GM18907 (cell line): ENCODE results near the gene TST.

ENCODE experiments used
- ATAC-seq: cut with Tn5 transposase; IDR thresholded peaks from one replicate; pipeline ENCODE4 v1.9.1; 2021; ENCODE audit warnings: mild to moderate bottlenecking, moderate library complexity; ENCODE audit not compliant: unreplicated experiment

TST gene

DNA sequence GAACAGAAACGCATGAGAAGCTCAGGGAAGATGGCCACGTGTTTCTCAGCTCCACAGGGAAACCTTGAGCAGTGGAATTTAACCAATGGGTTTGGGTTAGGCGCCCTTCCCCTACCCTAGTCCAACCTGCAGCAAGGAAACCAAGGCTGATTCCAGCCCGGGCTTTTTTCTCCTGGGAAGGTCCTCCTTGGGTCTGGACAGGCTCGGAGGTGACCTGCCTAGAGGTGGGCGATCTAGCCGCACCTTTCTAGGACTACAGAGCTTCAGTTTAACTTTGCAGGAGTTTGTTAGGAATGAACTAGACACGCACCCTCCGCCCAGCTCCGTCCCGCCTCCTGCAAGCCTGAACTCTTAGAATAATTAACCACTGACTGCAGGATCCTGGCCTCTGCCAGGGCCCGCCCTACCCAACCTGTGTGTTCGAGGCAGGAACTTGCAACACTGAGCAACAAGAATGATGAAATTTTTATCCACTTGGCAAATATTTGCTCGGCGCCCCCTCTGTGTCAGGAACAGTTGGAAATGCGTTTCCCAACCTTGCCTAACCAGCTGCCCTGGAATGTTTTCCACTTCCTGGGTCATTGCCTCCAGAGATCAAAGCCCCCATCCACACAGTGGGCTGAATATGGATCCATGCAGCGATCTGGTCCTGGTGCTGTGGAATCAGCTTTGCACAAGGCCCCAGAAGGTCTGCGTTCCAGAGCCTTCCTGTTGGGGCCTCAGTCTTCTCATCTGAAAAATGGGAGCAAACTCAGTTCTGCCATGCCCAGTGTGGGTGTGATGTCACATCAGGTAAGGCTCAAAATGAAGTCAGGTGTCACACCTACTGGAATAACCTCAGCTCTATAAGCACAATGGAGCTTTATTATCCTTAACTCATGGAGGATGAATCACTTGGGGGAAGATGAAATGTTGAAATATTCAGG, 13.6 kb upstream of the TST start:
- ATAC-seq = no peak

DNA sequence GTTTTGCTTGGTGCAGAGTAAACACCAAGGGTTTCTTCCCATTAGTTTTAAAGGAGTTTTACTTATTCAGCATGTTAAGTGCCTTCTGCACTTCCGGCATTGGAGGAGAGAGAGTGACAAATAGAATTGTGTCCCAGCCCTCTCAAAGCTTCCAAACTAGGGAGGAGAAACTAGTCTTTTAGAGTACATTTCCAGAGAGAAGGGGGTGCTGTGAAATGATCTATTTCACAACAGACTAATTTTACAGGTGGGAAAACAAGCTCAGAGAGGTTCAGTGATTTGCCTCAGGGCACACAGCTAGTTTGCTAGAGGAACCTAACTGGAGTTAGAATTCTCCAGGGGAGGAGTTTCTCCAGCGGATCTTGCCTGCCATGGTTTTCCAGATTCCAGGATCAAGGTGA, 12.9 kb upstream of the TST start:
- no peak for ATAC-seq

DNA sequence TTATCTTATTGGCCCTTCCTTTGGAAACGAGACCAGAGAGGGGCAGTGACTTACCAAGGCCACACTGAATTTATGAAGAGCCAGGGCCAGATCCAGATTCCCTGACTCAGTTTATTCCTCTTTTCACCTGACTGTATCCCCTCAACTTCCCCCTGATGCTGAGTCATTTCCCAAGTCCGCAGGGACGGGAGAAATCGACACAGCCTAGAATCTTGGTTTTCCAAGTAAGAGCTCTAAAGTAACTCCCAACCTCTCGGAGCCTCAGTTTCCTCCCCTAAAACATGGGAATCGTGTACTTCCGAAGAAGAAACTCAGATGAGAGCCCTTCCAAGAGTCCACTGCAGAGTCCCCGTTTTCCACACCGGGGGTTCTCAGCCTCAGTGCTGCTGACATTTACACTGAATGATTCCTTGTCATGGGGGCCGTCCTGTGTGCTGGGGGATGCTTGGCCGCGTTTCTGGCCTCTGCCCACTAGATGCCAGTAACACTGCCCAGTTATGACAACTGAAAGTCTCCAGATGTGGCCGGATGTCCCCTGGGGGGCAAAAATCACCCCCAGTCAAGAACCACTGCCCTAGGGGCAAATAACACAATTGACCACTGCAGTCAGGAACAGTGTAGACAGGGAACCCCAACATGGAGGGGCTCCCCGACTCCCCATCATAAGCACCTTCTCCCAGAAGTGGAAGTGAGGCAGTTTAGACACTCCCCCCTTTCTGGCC, 11.5 kb upstream of the TST start:
- no peak for ATAC-seq

DNA sequence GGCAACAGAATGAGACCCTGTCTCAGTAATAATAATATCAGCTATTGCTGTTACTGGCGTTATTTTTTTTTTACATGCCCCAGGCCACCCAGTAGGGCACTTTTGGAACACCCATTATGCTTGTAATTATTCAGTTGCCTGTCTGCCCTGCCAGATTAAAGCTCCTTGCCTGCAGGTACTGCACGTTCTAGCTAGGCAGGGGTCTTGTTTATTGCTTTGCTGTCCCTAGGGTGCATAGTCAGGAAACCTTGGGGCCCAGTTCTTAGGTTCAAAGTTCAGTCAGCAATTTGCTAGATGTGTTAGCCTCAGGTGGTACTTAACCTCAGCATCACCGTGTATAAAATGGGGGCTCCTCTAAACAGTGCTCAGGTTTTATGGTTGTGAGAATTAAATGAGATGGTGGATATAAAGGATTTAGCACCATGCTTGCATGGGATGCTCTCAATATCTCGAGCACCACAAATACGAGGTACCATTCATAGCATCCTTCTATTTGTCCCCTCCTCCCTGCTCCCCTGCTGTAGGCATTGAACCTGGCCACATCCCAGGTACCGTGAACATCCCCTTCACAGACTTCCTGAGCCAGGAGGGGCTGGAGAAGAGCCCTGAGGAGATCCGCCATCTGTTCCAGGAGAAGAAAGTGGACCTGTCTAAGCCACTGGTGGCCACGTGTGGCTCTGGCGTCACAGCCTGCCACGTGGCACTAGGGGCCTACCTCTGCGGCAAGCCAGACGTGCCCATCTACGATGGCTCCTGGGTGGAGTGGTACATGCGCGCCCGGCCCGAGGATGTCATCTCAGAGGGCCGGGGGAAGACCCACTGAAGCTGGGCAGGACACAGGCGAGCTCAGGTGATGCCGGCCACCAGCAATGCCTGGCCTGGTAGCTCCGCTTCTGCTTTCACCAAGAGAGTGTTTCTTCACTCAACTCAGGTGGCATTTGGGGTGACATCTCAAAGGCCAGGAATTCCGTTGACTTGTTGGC, 9.7 kb upstream of the TST start:
- no peak for ATAC-seq

DNA sequence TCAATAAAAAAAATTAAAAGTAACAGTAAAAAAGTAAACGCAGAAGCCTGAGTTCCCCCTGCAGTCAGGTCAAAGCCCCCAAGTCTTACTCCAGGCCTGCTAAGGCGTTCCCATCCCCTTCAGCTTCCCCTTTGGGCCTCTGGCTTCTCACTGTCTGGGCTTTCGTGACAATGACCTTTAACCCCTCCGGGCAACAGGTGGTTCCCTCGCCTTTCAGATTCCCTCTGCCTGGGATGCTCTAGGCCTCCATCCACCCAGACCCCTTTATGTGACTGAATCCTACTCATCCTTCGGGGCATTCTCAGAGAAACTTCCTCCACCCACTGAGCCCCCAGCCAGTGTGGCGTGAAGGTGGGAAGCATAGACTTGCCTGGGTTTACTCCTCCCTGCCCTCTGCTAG, 8.3 kb upstream of the TST start:
- ATAC-seq = no peak

DNA sequence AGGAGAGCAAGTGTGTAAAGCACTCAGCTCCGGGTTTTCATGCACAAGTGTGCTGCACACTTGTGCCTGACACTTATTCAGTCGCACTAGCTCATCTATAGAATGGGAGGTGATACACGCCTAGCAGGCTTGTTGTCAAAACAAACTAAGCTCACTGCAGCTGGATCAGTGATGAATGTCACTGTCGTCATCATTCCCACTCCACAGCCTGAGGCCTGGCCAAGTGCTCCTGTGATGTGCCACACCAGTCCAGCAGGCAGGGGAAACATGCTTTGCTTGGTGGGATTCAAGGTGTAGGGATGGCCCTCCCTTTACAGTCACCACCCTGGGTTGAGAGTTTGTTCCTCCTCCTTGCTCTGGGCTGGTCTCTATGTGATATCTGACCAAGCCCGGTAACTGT, 7.1 kb upstream of the TST start:
- no peak for ATAC-seq

DNA sequence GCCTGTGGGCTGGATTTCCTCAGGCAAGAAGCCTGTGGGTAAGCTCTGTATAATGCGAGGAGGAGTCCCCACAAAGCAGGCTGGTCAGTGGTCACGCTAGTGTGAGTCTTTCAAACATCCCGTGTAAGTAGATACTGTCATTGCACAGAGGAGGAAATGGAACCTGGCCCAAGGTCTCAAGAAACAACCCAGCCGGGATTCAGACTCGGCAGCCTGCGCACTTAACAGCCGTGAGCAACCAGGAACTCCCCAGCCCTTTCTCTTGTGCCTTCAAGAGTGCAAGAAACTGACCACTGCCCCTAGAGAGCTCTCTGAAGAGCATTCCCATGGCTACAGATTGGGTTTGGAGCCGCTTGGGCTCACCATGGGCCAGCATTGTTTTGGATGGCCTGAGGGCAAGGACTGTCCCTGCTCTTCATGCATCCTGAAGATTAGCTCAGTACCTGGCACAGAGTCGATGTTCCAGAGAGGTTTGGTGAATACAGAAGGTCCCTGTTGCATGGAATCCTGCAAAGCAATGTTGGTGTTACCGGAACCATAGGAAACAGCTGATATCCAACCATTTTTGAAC, 6.3 kb upstream of the TST start:
- ATAC-seq = no peak

DNA sequence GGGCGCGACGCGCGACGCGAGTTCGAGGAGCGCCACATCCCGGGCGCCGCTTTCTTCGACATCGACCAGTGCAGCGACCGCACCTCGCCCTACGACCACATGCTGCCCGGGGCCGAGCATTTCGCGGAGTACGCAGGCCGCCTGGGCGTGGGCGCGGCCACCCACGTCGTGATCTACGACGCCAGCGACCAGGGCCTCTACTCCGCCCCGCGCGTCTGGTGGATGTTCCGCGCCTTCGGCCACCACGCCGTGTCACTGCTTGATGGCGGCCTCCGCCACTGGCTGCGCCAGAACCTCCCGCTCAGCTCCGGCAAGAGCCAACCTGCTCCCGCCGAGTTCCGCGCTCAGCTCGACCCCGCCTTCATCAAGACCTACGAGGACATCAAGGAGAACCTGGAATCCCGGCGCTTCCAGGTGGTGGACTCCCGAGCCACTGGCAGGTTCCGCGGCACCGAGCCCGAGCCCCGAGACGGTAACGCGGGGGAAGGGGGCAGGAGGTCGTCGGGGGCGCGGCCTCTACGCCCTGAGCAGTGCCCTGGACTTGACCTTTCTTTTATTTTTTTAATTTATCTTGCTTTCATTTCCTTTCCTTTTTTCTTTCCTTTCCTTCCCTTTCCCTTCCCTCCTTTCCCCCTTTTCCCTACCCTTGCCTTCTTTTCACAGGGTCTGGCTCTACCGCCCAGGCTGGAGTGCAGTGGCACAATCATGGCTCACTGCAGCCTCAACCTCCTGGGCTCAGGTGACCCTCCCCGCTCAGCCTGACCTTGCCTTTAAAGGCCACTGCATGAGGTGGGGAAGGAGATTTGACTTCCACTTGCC, 5.3 kb upstream of the TST start:
- ATAC-seq = no peak

DNA sequence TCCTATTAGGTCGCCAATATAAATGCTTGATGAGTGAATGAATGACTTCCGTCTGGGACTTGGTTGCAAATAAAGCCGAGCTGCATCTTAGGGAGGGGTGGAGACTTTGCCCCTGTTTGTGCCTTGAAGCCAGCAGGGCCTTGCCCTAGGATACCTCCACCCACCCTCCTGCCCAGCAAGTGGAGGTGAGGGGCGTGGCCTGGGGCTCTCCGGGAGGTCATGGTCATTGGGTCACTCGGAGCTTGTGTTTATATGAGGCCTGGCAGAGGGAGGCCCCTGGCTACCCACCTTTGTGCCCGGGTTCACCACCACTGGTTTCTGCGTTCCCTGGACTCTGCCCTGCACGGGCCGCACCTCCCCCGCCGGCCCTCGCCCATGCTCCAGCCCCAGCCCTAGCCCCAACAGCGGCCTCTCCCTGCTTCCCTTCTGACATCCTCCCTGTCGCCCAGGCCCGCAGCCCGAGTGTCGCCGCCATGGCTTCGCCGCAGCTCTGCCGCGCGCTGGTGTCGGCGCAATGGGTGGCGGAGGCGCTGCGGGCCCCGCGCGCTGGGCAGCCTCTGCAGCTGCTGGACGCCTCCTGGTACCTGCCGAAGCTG, 4.6 kb upstream of the TST start:
- no peak for ATAC-seq

DNA sequence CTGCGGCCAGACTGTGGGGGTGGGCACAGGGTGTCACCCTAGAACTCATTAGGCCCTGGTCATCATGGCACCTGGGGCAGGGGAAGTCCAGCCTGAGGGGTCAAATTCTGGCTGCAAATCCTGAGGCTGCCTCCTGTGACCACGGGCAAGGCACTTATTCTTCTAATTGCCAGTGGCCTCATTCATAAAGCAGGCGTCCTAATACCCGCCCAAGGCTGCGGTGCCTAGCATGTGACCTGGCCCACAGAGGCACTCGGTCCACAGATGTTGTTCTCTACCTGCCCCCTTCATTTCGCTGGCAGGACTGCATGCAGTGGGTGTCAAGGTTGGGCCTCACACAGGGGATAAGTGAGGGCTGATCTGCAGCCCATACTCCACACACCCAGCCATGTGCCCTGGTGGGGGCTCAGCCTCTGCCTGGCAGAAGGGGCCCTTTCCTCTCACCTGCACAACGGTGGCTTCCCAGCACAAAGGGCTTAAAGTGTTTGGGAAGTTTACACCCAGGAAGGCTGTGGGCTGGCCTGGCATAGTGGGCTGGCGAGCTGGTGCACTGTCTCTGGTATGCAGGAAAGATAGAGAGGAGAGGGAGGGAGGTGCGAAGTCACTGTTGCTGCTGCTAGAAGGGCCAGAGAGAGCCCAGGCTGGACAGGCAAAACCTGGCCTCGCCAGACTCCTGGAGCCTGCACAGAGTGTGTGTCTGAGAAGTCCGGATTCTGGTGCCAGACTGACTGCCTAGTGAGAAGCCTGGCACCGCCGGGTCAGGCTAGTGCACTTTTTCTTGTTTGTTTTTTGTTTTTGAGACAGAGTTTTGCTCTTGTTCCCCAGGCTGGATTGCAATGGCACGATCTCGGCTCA, 3.5 kb upstream of the TST start:
- ATAC-seq = no peak

DNA sequence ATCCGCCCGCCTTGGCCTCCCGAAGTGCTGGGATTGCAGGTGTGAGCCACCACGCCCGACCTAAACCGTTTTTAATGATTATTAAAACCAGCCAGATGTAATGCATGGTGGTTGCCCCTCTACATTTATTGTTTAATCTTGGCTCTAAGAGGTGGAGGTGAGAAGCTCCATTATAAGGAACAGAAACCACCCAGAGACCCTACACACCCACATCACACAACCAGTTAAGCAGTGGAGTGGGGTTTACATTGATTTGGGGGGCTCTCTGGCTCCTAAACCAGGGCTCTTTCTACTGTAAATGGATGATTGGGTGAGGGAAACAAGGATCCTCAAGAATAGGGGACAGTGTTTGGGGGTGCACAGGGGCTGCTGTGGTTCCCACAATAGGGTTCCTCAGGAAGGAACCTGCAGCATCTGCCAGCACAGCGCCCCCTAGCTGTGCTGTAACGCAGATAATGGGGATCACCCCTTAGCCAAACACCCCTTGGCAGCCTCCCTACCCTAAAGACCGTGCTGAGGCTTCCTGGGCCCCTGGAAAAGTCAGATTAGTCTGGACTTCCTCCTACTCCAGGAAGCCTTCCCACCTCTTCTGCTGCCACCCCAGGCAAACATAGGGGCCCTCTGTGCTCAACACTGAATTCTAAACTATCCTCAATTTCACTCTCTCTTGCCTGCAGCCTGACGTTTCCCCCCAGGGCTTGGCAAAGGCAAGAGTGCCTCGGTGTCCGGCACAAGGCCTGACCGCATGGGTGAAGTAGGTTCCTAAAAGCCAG, 2.6 kb upstream of the TST start:
- no peak for ATAC-seq

DNA sequence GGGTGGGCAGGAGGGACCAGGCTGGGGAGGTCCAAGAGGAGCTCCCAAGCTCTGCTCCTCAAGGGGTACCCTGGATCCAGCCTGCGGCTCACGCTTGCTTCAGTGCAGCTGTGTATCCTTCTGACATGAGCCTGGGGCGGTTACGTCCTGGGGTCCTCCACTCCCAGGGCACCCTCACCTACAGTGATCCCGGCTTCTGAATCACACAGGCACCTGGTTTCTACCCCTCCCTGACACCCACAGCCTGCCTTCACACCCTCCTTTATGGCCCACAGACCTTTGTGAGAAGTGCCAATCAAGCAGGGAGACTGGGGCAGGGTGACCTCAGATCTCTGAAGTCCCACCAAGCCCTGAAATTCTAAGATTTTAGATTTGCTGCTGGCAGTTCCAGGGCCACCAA, 1.8 kb upstream of the TST start:
- no peak for ATAC-seq

DNA sequence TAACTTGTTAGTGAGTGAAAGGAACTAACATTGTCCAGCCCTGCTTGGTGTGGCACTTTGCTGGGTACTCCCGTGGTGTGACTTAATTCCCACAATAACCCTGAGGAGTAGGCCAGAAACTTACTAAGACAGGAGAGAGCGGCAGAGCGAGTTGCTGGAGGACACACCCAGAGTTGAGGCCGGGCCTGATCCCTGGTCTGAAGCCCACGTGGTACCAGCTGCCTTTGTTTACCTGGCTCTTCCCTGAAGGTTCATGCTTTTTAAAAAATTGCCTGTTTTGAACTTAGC, 889 bp upstream of the TST start:
- ATAC-seq = peak; percentile 2

DNA sequence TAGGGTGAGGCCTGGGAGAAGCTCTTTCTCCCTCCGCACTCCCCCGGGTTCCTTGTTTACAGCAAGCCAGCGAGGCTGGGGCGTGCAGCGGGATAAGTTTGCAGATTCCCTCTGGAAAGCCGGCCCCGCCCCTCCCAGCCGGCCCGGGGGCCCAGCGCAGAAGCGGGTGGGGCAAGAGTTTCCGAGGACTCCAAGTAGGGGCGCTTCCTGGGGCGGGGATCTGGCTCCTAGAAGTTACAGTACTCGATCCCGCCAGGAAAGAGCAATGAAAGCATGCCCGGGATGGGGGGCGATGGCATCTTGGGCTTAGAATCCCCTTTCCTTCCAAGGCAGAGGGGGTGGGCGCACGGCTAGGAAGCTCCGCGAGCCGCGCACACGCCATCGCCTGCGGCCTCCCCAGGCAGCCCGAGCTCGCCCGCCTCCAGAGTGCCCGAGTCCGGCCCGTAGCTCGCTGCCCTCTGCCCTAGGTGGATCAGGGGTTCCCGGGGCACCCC, 385 bp downstream of the TST start:
- peak; percentile 36 for ATAC-seq

DNA sequence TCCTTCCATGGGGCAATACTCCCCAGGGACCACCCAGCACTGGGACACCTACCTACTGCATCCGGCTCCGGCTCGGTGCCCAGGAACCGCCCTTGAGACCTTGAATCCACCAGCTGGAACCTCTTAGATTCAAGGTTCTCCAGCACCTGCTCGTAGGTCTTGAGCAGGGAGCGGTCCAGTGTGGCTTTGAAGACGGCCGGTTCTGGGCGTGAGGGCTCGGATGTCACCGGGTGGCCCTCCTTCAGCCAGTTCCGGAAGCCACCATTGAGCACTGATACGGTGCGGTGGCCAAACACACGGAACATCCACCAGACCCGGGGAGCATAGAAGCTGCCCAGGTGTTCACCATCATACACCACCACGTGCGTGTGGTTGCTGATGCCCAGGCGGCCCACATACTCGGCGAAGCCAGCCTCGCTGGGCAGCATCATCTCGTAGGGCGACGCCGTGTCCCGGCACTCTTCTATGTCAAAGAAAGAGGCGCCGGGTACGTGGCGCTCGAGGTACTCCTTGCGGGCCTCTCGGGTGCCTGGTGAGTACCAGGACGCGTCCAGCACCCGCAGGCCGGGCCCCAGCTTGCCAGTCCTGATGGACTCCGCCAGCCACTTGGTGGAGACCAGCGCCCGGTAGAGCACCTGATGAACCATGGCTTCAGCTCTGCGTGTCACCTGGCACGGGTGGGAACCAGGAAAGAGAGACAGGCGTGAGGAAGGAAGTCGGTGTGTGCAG, 997 bp downstream of the TST start:
- ATAC-seq = no peak

DNA sequence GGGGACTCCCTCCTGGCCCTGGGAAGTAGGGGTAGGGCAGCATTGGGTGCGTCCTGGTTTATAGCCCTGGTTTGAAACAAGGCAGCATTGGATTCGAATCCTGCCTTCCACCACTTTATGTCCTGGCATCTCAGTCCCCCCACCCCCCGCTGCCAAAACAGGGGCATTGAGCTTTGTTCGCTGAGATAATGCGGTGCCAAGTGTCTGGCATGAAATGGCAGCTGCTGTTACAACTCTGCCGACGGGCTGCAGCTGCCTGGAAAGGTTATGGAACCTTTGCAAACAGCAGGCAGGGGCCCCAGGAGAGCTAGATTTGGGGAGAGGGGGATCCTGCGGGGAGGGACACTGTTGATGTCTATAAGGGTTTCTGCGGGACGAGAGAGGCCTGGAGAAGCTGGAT, 1.9 kb downstream of the TST start:
- no peak for ATAC-seq
